ENCODE data around the gene UQCRC1.

UQCRC1 gene

GRCh38 chr3:48572517-48572916, 36.9 kb downstream of the UQCRC1 start:
- FAIRE-seq (no peak), DNase-seq (ENCODE audit: insufficient read length, low spot score) (no peak)
- TF ChIP-seq CTCF (IDR thresholded peaks at IDR 0.05; ENCODE audit: insufficient read depth, missing control alignments), result no peak

DNA sequence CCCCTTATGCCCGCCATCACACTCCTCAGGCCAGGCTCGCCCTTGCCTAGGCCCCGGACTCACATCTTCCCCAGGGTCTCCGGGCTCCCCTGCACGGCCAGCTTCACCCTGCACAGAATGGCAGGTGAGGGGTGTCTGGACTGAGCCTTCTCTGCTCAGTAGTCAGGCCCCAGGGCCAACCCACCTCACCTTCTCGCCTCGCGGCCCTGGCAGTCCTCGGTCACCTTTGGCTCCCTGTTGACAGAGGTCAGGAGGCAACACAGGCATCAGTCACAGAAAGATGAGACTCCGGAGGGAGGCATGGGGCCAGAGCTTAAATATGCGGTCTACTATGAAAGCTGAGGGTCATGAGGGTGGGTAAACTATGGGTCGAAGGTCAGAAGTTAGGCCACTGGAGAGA, 37.5 kb downstream of the UQCRC1 start:
- no peak for FAIRE-seq
- no peak for TF ChIP-seq CTCF (IDR thresholded peaks at IDR 0.05; ENCODE audit: insufficient read depth, missing control alignments)
- no peak for DNase-seq (ENCODE audit: insufficient read length, low spot score)

- no peak for TF ChIP-seq CTCF (IDR thresholded peaks at IDR 0.05; ENCODE audit: insufficient read depth, missing control alignments)
- no peak for DNase-seq (ENCODE audit: insufficient read length, low spot score)
- no peak for FAIRE-seq
These were observed 39.5 kb downstream of the UQCRC1 start for GRCh38 chr3:48569808-48570450.

- no peak for TF ChIP-seq CTCF (IDR thresholded peaks at IDR 0.05; ENCODE audit: insufficient read depth, missing control alignments)
- no peak for DNase-seq (ENCODE audit: insufficient read length, low spot score)
- no peak for FAIRE-seq
These were observed 40.0 kb downstream of the UQCRC1 start for GRCh38 chr3:48569400-48569799.

DNA sequence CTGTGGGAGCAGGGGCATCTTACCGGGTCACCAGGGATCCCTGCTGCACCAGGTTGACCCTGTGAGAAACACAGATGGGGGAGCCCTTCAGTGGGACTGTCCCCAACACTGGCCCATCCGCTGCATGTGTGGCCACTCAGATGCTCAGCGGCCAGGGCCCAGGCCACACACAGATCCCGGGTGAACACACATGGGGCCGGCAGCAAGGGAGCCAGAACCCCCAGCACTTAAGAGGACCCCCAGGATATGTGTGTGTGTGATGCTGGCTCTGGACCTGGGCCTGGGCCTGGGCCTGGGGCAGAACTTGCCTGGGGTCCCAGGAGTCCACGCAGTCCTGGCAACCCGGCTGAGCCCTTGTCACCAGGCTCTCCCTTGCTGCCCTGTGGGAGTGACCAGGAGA, 41.0 kb downstream of the UQCRC1 start:
- DNase-seq (ENCODE audit: insufficient read length, low spot score), result no peak
- no peak for FAIRE-seq
- no peak for TF ChIP-seq CTCF (IDR thresholded peaks at IDR 0.05; ENCODE audit: insufficient read depth, missing control alignments)

GRCh38 chr3:48567500-48567899, 41.9 kb downstream of the UQCRC1 start:
- no peak for FAIRE-seq
- no peak for TF ChIP-seq CTCF (IDR thresholded peaks at IDR 0.05; ENCODE audit: insufficient read depth, missing control alignments)
- no peak for DNase-seq (ENCODE audit: insufficient read length, low spot score)

GRCh38 chr3:48567090-48567489, 42.4 kb downstream of the UQCRC1 start:
- no peak for TF ChIP-seq CTCF (IDR thresholded peaks at IDR 0.05; ENCODE audit: insufficient read depth, missing control alignments)
- FAIRE-seq, result no peak
- no peak for DNase-seq (ENCODE audit: insufficient read length, low spot score)

Measured in D721Med (cell line).